ENCODE measurements around the gene HDLBP.
A peak's percentile ranks its signal among the peaks of the same experiment; 100 is the strongest.

HDLBP gene

GRCh38 chr2:241315093-241315878 is at the start of gene HDLBP:
Gene HDLBP, minus strand, starts transcription at chr2:241315672. Its CDS starts 48,803 bp downstream, at chr2:241266869.
- no peak for TF ChIP-seq ZNF274 (IDR thresholded peaks at IDR 0.05; ENCODE audit: low read depth, low read length)
- peak within 1 kb of the TSS; percentile 99 for H3K4me3 ChIP-seq (ENCODE audit: low read length)

- TF ChIP-seq ZNF274 (IDR thresholded peaks at IDR 0.05; ENCODE audit: low read depth, low read length) = no peak
- H3K4me3 ChIP-seq (ENCODE audit: low read length) = no peak overlapping the region
These were observed 49.3 kb upstream of the HDLBP start for GRCh38 chr2:241364781-241365180.

- no peak overlapping the region for H3K4me3 ChIP-seq (ENCODE audit: low read length)
- no peak for TF ChIP-seq ZNF274 (IDR thresholded peaks at IDR 0.05; ENCODE audit: low read depth, low read length)
These were observed 48.0 kb upstream of the HDLBP start for GRCh38 chr2:241363426-241363825.

GRCh38 chr2:241359481-241360045 is 44.1 kb upstream of the HDLBP start:
- H3K4me3 ChIP-seq (ENCODE audit: low read length) = no peak overlapping the region
- TF ChIP-seq ZNF274 (IDR thresholded peaks at IDR 0.05; ENCODE audit: low read depth, low read length) = no peak

- peak overlapping the region; percentile 6; the same call in 1 of the 2 replicates for H3K4me3 ChIP-seq (ENCODE audit: low read length)
- no peak for TF ChIP-seq ZNF274 (IDR thresholded peaks at IDR 0.05; ENCODE audit: low read depth, low read length)
These were observed 43.0 kb upstream of the HDLBP start for GRCh38 chr2:241358470-241358869.

GRCh38 chr2:241357531-241357930 is 42.1 kb upstream of the HDLBP start:
- peak overlapping the region; percentile 98 for H3K4me3 ChIP-seq (ENCODE audit: low read length)

GRCh38 chr2:241356871-241357260 is 41.4 kb upstream of the HDLBP start:
- TF ChIP-seq ZNF274 (IDR thresholded peaks at IDR 0.05; ENCODE audit: low read depth, low read length) = no peak

More at GRCh38 chr2:241357531-241357930, 42.1 kb upstream of the HDLBP start:
- no peak for TF ChIP-seq ZNF274 (IDR thresholded peaks at IDR 0.05; ENCODE audit: low read depth, low read length)

GRCh38 chr2:241355983-241356870 is 40.8 kb upstream of the HDLBP start, which contains the start of gene FARP2:
Gene FARP2, plus strand, starts transcription at chr2:241356285. Its CDS starts 16,823 bp downstream, at chr2:241373108.
- H3K4me3 ChIP-seq (ENCODE audit: low read length) = peak within 1 kb of the TSS; percentile 98
- TF ChIP-seq ZNF274 (IDR thresholded peaks at IDR 0.05; ENCODE audit: low read depth, low read length) = no peak

More at GRCh38 chr2:241356871-241357260, 41.4 kb upstream of the HDLBP start:
- peak overlapping the region; percentile 98 for H3K4me3 ChIP-seq (ENCODE audit: low read length)

GRCh38 chr2:241354668-241355658 is 39.5 kb upstream of the HDLBP start:
- H3K4me3 ChIP-seq (ENCODE audit: low read length) = no peak overlapping the region
- no peak for TF ChIP-seq ZNF274 (IDR thresholded peaks at IDR 0.05; ENCODE audit: low read depth, low read length)

GRCh38 chr2:241352227-241352626 is 36.8 kb upstream of the HDLBP start:
- TF ChIP-seq ZNF274 (IDR thresholded peaks at IDR 0.05; ENCODE audit: low read depth, low read length) = no peak

GRCh38 chr2:241351640-241352031 is 36.2 kb upstream of the HDLBP start:
- no peak for TF ChIP-seq ZNF274 (IDR thresholded peaks at IDR 0.05; ENCODE audit: low read depth, low read length)
- H3K4me3 ChIP-seq (ENCODE audit: low read length) = no peak overlapping the region

More at GRCh38 chr2:241352227-241352626, 36.8 kb upstream of the HDLBP start:
- H3K4me3 ChIP-seq (ENCODE audit: low read length) = no peak overlapping the region

- no peak for TF ChIP-seq ZNF274 (IDR thresholded peaks at IDR 0.05; ENCODE audit: low read depth, low read length)
These were observed 35.6 kb upstream of the HDLBP start for GRCh38 chr2:241350878-241351639.

More at GRCh38 chr2:241350878-241351639, 35.6 kb upstream of the HDLBP start:
- no peak overlapping the region for H3K4me3 ChIP-seq (ENCODE audit: low read length)
